ACC112 (cell line): ENCODE measurements around the gene SPTSSA.

Experiments used
- H2AFZ ChIP-seq: fragments of 200-600 bp; sonication (generic); one replicate; pipeline ENCODE4 v1.6.0; 2017; ENCODE audit warnings: antibody characterized with exemption, low read length; ENCODE audit not compliant: unreplicated experiment
- H3K27ac ChIP-seq: fragments of 200-600 bp; sonication (generic); 2 replicates; pipeline ENCODE4 v1.5.1; 2014; ENCODE audit warnings: low read depth, mild to moderate bottlenecking, antibody characterized with exemption, low read length, moderate library complexity
- H3K27me3 ChIP-seq: fragments of 200-600 bp; sonication (generic); 2 replicates; pipeline ENCODE4 v1.6.1; 2014; ENCODE audit warnings: mild to moderate bottlenecking, antibody characterized with exemption, low read length, moderate library complexity, mixed read lengths; ENCODE audit not compliant: insufficient read depth
- H3K36me3 ChIP-seq: fragments of 200-600 bp; sonication (generic); 2 replicates; pipeline ENCODE4 v1.6.1; 2016; ENCODE audit warnings: mild to moderate bottlenecking, antibody characterized with exemption, low read length, moderate library complexity, mixed read lengths; ENCODE audit not compliant: insufficient read depth
- H3K4me1 ChIP-seq: fragments of 200-600 bp; sonication (generic); one replicate; pipeline ENCODE4 v1.6.1; 2016; ENCODE audit warnings: low read length, mixed read lengths; ENCODE audit not compliant: insufficient read depth, unreplicated experiment, control insufficient read depth
- H3K4me3 ChIP-seq: fragments of 200-600 bp; sonication (generic); 2 replicates; pipeline ENCODE4 v1.5.1; 2014; ENCODE audit warnings: mild to moderate bottlenecking, low read depth, low read length
- H3K79me2 ChIP-seq: fragments of 200-600 bp; sonication (generic); one replicate; pipeline ENCODE4 v1.6.0; 2016; ENCODE audit warnings: low read length; ENCODE audit not compliant: control insufficient read depth, unreplicated experiment, insufficient read depth

Gene SPTSSA

GRCh38 chr14:34452258-34452822 is 9.7 kb downstream of the SPTSSA start:
- no peak overlapping the region for H2AFZ ChIP-seq
- H3K27ac ChIP-seq: no peak overlapping the region
- peaks cover 61% of the 10 kb centered on the region for H3K79me2 ChIP-seq
- H3K27me3 ChIP-seq: no peaks in the 10 kb centered on the region
- H3K36me3 ChIP-seq: peaks cover 28% of the 10 kb centered on the region
- H3K4me3 ChIP-seq: no peak overlapping the region
- H3K4me1 ChIP-seq: peaks cover 8% of the 10 kb centered on the region

- Histone ChIP-seq H3K4me3 (no peak overlapping the region), H3K27ac (no peak overlapping the region), H3K27me3 (no peaks in the 10 kb centered on the region), H2AFZ (no peak overlapping the region), H3K36me3 (peaks cover 28% of the 10 kb centered on the region), H3K79me2 (peaks cover 52% of the 10 kb centered on the region), H3K4me1 (peaks cover 8% of the 10 kb centered on the region)
These were observed 11.1 kb downstream of the SPTSSA start for GRCh38 chr14:34450958-34451357.

GRCh38 chr14:34450542-34450915 is 11.5 kb downstream of the SPTSSA start:
- H3K4me3 ChIP-seq: no peak overlapping the region
- H3K27ac ChIP-seq: no peak overlapping the region
- H3K4me1 ChIP-seq: peaks cover 8% of the 10 kb centered on the region
- H3K79me2 ChIP-seq: peaks cover 49% of the 10 kb centered on the region
- no peak overlapping the region for H2AFZ ChIP-seq
- no peaks in the 10 kb centered on the region for H3K27me3 ChIP-seq
- peaks cover 28% of the 10 kb centered on the region for H3K36me3 ChIP-seq

- no peak overlapping the region for H2AFZ ChIP-seq
- no peak overlapping the region for H3K4me3 ChIP-seq
- no peak overlapping the region for H3K27ac ChIP-seq
- H3K79me2 ChIP-seq: peaks cover 48% of the 10 kb centered on the region
- peaks cover 28% of the 10 kb centered on the region for H3K36me3 ChIP-seq
- H3K27me3 ChIP-seq: no peaks in the 10 kb centered on the region
- peaks cover 8% of the 10 kb centered on the region for H3K4me1 ChIP-seq
These were observed 12.1 kb downstream of the SPTSSA start for GRCh38 chr14:34449819-34450541.

- H3K36me3 ChIP-seq: peaks cover 10% of the 10 kb centered on the region; the same call in 1 of the 2 replicates
- H3K4me3 ChIP-seq: no peak overlapping the region
- H3K4me1 ChIP-seq: peaks cover 21% of the 10 kb centered on the region
- H3K27me3 ChIP-seq: no peaks in the 10 kb centered on the region
- H3K27ac ChIP-seq: no peak overlapping the region
- peaks cover 27% of the 10 kb centered on the region for H3K79me2 ChIP-seq
- no peak overlapping the region for H2AFZ ChIP-seq
These were observed 22.9 kb downstream of the SPTSSA start for GRCh38 chr14:34439090-34439489.

GRCh38 chr14:34438438-34438837 is 23.6 kb downstream of the SPTSSA start:
- H3K4me1 ChIP-seq: peaks cover 21% of the 10 kb centered on the region
- H3K27ac ChIP-seq: no peak overlapping the region
- peaks cover 10% of the 10 kb centered on the region; the same call in 1 of the 2 replicates for H3K36me3 ChIP-seq
- H2AFZ ChIP-seq: no peak overlapping the region
- H3K27me3 ChIP-seq: no peaks in the 10 kb centered on the region
- H3K79me2 ChIP-seq: peaks cover 27% of the 10 kb centered on the region
- H3K4me3 ChIP-seq: no peak overlapping the region

GRCh38 chr14:34437729-34438080 is 24.3 kb downstream of the SPTSSA start:
- no peaks in the 10 kb centered on the region for H3K27me3 ChIP-seq
- peaks cover 21% of the 10 kb centered on the region for H3K4me1 ChIP-seq
- H3K27ac ChIP-seq: peak overlapping the region; percentile 63
- H3K4me3 ChIP-seq: no peak overlapping the region
- H3K36me3 ChIP-seq: peaks cover 12% of the 10 kb centered on the region; the same call in 1 of the 2 replicates
- H3K79me2 ChIP-seq: peaks cover 27% of the 10 kb centered on the region
- H2AFZ ChIP-seq: no peak overlapping the region

GRCh38 chr14:34436960-34437728 is 24.9 kb downstream of the SPTSSA start:
- peaks cover 27% of the 10 kb centered on the region for H3K4me1 ChIP-seq
- H3K27ac ChIP-seq: peak overlapping the region; percentile 63
- no peak overlapping the region for H2AFZ ChIP-seq
- H3K27me3 ChIP-seq: no peaks in the 10 kb centered on the region
- peaks cover 27% of the 10 kb centered on the region for H3K79me2 ChIP-seq
- H3K36me3 ChIP-seq: peaks cover 12% of the 10 kb centered on the region; the same call in 1 of the 2 replicates
- peak overlapping the region; percentile 24; the same call in 1 of the 2 replicates for H3K4me3 ChIP-seq

GRCh38 chr14:34436118-34436905 is 25.7 kb downstream of the SPTSSA start:
- Histone ChIP-seq H3K27me3 (no peaks in the 10 kb centered on the region), H2AFZ (no peak overlapping the region), H3K79me2 (peaks cover 27% of the 10 kb centered on the region), H3K4me1 (peaks cover 28% of the 10 kb centered on the region), H3K36me3 (peaks cover 12% of the 10 kb centered on the region; the same call in 1 of the 2 replicates), H3K4me3 (no peak overlapping the region), H3K27ac (peak overlapping the region; percentile 57)

- peaks cover 12% of the 10 kb centered on the region; the same call in 1 of the 2 replicates for H3K36me3 ChIP-seq
- H3K4me1 ChIP-seq: peaks cover 28% of the 10 kb centered on the region
- H3K79me2 ChIP-seq: peaks cover 19% of the 10 kb centered on the region
- no peak overlapping the region for H3K27ac ChIP-seq
- H2AFZ ChIP-seq: no peak overlapping the region
- H3K27me3 ChIP-seq: no peaks in the 10 kb centered on the region
- no peak overlapping the region for H3K4me3 ChIP-seq
These were observed 28.1 kb downstream of the SPTSSA start for GRCh38 chr14:34433957-34434356.
